GM20000 (cell line): ENCODE results near the gene TIMP2.
A peak's percentile ranks its signal among the peaks of the same experiment; 100 is the strongest.

Experiments used
- DNase-seq: peaks from one replicate; pipeline ENCODE4 v3.0.0; 2012; ENCODE audit warnings: low spot score
- CTCF ChIP-seq: IDR thresholded peaks from 2 replicates; pipeline ENCODE4 v1.5.1; 2012; ENCODE audit warnings: mild to moderate bottlenecking, control low read depth; ENCODE audit errors: extremely low read depth, missing control alignments

TIMP2 gene

GRCh38 chr17:78925662-78926555 is 722 bp upstream of the TIMP2 start:
- TF ChIP-seq CTCF, result no peak
- no peak for DNase-seq

- peak; percentile 67 for DNase-seq
- TF ChIP-seq CTCF, result no peak
These were observed 571 bp downstream of the TIMP2 start for GRCh38 chr17:78924481-78925151.

GRCh38 chr17:78923660-78924453 is 1.3 kb downstream of the TIMP2 start:
- TF ChIP-seq CTCF, result no peak
- peak; percentile 82 for DNase-seq

- no peak for TF ChIP-seq CTCF
- no peak for DNase-seq
These were observed 2.2 kb downstream of the TIMP2 start for GRCh38 chr17:78922816-78923498.

GRCh38 chr17:78921437-78921971 is 3.7 kb downstream of the TIMP2 start:
- DNase-seq, result no peak
- TF ChIP-seq CTCF, result no peak

- TF ChIP-seq CTCF, result no peak
- DNase-seq, result no peak
These were observed 4.7 kb downstream of the TIMP2 start for GRCh38 chr17:78920528-78920927.
